CD4-positive, alpha-beta T cell treated with Interleukin-17A for 4 hours (primary cell): ENCODE data around the gene VRK3.

Experiments
- DNase-seq: peaks from one replicate; pipeline ENCODE4 v3.0.0-alpha.2; 2020; ENCODE audit warnings: mixed read lengths

VRK3 gene

DNA sequence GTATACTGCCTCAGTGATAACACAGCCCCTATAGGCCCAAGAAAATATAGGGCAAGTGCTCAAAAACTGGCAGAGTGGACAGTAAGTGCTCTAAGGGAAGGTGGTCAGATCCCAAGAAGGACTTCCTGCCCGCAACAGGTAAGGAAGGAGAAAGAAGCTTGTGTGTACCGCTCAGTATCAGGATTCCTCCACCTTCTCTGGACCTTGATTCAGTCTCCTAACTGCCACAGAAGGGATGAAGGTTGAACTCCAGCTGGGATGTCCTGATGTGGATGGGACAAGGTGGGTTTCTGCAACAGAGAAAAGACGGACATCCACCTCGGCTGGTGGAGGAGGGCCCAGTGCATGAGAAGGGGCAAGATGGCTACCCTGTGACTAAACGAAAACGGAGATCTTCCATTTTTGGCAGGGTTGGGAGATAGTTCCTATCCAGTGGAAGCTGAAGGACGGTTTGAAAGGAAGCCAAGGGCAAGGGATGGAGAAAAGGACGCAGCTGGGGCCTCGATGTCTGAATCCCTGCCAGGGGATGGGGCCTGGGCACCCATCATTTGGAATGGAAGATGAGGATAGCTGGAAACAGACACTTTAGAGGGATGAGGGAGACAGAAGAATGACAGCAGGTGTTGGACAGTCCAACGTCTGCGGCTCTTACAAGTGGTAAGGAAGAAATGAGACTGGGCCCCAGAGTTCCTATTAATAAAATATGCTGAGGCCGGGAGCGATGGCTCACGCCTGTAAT is 97.5 kb downstream of the VRK3 start:
- no peak for DNase-seq

DNA sequence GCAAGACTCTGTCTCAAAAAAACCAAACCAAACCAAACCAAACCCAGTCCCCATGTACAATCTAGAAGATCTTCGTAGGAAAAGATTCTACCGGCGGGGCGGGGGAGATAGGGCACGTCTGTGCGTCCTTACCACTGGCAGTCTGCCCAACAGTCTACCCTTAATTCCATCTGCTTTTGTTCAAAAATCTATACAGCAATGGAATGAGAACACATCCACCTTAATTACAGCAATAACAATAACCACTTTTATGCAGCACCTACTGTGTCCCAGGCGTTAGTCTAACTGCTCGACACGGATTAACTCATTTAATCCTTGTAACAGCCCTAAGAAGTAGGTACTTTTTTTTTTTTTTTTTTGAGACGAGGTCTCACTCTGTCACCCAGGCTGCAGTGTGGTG is 98.7 kb downstream of the VRK3 start:
- no peak for DNase-seq
